NCI-H1694 treated with DMSO at 0.1 percent for 48 hours (cell line): ENCODE data around the gene GPR137B.

ENCODE experiments used
- DNase-seq: peaks from one replicate; lab custom pipeline; 2025; lab: John Stamatoyannopoulos, UW

Gene GPR137B

GRCh38 chr1:236114076-236114747, 28.1 kb upstream of the GPR137B start:
- DNase-seq: no peak

- DNase-seq: no peak
Measured at GRCh38 chr1:236117710-236118109, 24.6 kb upstream of the GPR137B start.

- DNase-seq: no peak
Measured at GRCh38 chr1:236119943-236120484, 22.3 kb upstream of the GPR137B start.

GRCh38 chr1:236120721-236121153, 21.6 kb upstream of the GPR137B start:
- no peak for DNase-seq

- DNase-seq: no peak
Measured at GRCh38 chr1:236122176-236122575, 20.2 kb upstream of the GPR137B start.

- no peak for DNase-seq
Measured at GRCh38 chr1:236123563-236123962, 18.8 kb upstream of the GPR137B start.

GRCh38 chr1:236124965-236125364, 17.4 kb upstream of the GPR137B start:
- DNase-seq: no peak

GRCh38 chr1:236127045-236127444, 15.3 kb upstream of the GPR137B start:
- DNase-seq: no peak

- no peak for DNase-seq
Measured at GRCh38 chr1:236128646-236129178, 13.6 kb upstream of the GPR137B start.

- DNase-seq: no peak
Measured at GRCh38 chr1:236129306-236129705, 13.0 kb upstream of the GPR137B start.

GRCh38 chr1:236130372-236130771, 12.0 kb upstream of the GPR137B start:
- DNase-seq: no peak

- no peak for DNase-seq
Measured at GRCh38 chr1:236131916-236132315, 10.4 kb upstream of the GPR137B start.

GRCh38 chr1:236132420-236133046, 9.8 kb upstream of the GPR137B start:
- no peak for DNase-seq

GRCh38 chr1:236133339-236133738, 9.0 kb upstream of the GPR137B start:
- DNase-seq: no peak

GRCh38 chr1:236133802-236134201, 8.5 kb upstream of the GPR137B start:
- no peak for DNase-seq

- no peak for DNase-seq
Measured at GRCh38 chr1:236137285-236137852, 5.0 kb upstream of the GPR137B start.

- DNase-seq: no peak
Measured at GRCh38 chr1:236139495-236139894, 2.8 kb upstream of the GPR137B start.

- DNase-seq: no peak
Measured at GRCh38 chr1:236140705-236141446, 1.5 kb upstream of the GPR137B start.

GRCh38 chr1:236141447-236142252, 689 bp upstream of the GPR137B start:
- peak; percentile 12 for DNase-seq

GRCh38 chr1:236143104-236143948, 987 bp downstream of the GPR137B start:
- DNase-seq: no peak
